Type B pancreatic cell (in vitro differentiated cells): Measurements from ENCODE around the gene PRKCB. TPM values are rescaled to one million over a fixed set of nuclear protein-coding genes. Genes with fewer than 3 reads are reported as not detected.
"Not testable (repeated sequence)": the region's sequence is repeated elsewhere in the genome, so short reads cannot be mapped to it uniquely, and the experiment has no call there.

Experiments used
- DNase-seq: peaks from one replicate; pipeline ENCODE4 v3.0.0; 2021; ENCODE audit warnings: mixed read lengths; ENCODE audit not compliant: unreplicated experiment; ENCODE audit errors: extremely low spot score
- H3K27ac Mint-ChIP-seq: 2 replicates; pipeline ENCODE4 v1.8.0; 2021; ENCODE audit warnings: mild to moderate bottlenecking, mixed read lengths
- H3K27me3 Mint-ChIP-seq: 2 replicates; pipeline ENCODE4 v1.8.0; 2021; ENCODE audit warnings: mixed read lengths
- H3K36me3 Mint-ChIP-seq: 2 replicates; pipeline ENCODE4 v1.8.0; 2021; ENCODE audit warnings: mixed read lengths
- H3K4me1 Mint-ChIP-seq: one replicate; pipeline ENCODE4 v1.8.0; 2021; ENCODE audit warnings: mixed read lengths; ENCODE audit not compliant: unreplicated experiment
- H3K4me3 Mint-ChIP-seq: 2 replicates; pipeline ENCODE4 v1.8.0; 2021; ENCODE audit warnings: mild to moderate bottlenecking, mixed read lengths
- H3K9me3 Mint-ChIP-seq: 2 replicates; pipeline ENCODE4 v1.8.0; 2021; ENCODE audit warnings: mixed read lengths
- total RNA-seq: library from RNA; stranded (reverse); gene quantifications from 2 replicates; pipeline ENCODE4 v1.2.1, GENCODE V29; 2021; ENCODE audit warnings: low replicate concordance
- TF ChIP-seq, protein P1 (sequence below): fragments of 200-600 bp; sonication (generic); conservative IDR thresholded peaks from 2 replicates; pipeline ENCODE4 v1.5.0; 2021; ENCODE audit warnings: antibody characterized with exemption, mild to moderate bottlenecking

Gene PRKCB
- total RNA-seq, 1 donor from 2014 or later = 10.2 TPM

GRCh38 chr16:24018485-24018884 is 182.7 kb downstream of the PRKCB start:
- no peaks in the 10 kb centered on the region for H3K36me3 Mint-ChIP-seq
- TF ChIP-seq, protein P1, sequence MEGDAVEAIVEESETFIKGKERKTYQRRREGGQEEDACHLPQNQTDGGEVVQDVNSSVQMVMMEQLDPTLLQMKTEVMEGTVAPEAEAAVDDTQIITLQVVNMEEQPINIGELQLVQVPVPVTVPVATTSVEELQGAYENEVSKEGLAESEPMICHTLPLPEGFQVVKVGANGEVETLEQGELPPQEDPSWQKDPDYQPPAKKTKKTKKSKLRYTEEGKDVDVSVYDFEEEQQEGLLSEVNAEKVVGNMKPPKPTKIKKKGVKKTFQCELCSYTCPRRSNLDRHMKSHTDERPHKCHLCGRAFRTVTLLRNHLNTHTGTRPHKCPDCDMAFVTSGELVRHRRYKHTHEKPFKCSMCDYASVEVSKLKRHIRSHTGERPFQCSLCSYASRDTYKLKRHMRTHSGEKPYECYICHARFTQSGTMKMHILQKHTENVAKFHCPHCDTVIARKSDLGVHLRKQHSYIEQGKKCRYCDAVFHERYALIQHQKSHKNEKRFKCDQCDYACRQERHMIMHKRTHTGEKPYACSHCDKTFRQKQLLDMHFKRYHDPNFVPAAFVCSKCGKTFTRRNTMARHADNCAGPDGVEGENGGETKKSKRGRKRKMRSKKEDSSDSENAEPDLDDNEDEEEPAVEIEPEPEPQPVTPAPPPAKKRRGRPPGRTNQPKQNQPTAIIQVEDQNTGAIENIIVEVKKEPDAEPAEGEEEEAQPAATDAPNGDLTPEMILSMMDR = no peak
- H3K27ac Mint-ChIP-seq = no peak overlapping the region
- no peaks in the 10 kb centered on the region for H3K9me3 Mint-ChIP-seq
- H3K27me3 Mint-ChIP-seq = peaks cover 8% of the 10 kb centered on the region
- no peak for DNase-seq
- H3K4me1 Mint-ChIP-seq = no peaks in the 10 kb centered on the region
- no peak overlapping the region for H3K4me3 Mint-ChIP-seq

DNA sequence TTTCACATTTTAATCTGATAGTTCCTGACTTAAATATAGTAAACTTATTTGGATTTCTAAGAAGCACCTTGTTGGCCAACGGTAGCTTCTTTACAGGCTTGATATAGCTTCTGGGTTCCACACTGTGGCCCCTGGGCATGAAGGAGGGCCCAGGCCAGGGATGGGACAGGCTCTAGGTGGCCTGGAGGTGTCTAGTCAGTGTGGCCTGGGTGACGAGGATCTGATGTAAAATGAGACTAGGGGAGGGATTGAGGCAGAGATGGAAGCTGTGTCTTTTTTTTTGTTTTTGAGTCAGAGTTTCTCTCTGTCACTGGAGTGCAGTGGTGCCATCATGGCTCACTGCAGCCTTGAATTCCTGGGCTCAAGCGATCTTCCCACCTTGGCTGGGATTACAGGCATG is 187.0 kb downstream of the PRKCB start:
- Mint-ChIP-seq H3K36me3 (no peaks in the 10 kb centered on the region), H3K4me1 (no peaks in the 10 kb centered on the region), H3K4me3 (no peak overlapping the region), H3K9me3 (no peaks in the 10 kb centered on the region), H3K27me3 (peaks cover 29% of the 10 kb centered on the region), H3K27ac (no peak overlapping the region)
- TF ChIP-seq, protein P1 = no peak
- no peak for DNase-seq

DNA sequence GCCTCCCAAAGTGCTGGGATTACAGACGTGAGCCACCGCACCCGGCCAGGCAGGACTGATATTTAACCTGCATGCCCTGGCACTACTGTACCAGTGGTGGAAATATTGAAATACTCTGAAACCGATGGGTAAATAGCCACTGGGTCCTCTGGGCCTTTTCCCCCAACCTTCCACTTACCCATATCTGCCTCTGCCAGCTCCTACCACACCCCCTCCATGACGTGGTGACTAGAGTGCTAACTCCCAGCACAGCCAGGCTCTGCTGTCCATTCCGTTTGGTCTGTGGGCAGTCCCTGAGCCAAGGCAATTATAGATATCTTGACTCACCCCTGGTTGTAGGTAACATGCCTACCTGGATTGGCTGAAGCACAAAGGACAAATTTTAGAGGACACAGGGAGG is 187.8 kb downstream of the PRKCB start:
- Mint-ChIP-seq H3K4me3 (no peak overlapping the region), H3K36me3 (no peaks in the 10 kb centered on the region), H3K9me3 (no peaks in the 10 kb centered on the region), H3K27me3 (peaks cover 33% of the 10 kb centered on the region), H3K27ac (no peak overlapping the region), H3K4me1 (no peaks in the 10 kb centered on the region)
- DNase-seq = no peak
- TF ChIP-seq, protein P1 = no peak

GRCh38 chr16:24024971-24025370 is 189.2 kb downstream of the PRKCB start:
- H3K36me3 Mint-ChIP-seq = no peaks in the 10 kb centered on the region
- H3K27ac Mint-ChIP-seq = no peak overlapping the region
- TF ChIP-seq, protein P1 = no peak
- no peak for DNase-seq
- peaks cover 39% of the 10 kb centered on the region for H3K27me3 Mint-ChIP-seq
- H3K4me1 Mint-ChIP-seq = no peaks in the 10 kb centered on the region
- no peak overlapping the region for H3K4me3 Mint-ChIP-seq
- no peaks in the 10 kb centered on the region for H3K9me3 Mint-ChIP-seq

- TF ChIP-seq, protein P1 = no peak
Measured at GRCh38 chr16:24027466-24027865, 191.7 kb downstream of the PRKCB start.

DNA sequence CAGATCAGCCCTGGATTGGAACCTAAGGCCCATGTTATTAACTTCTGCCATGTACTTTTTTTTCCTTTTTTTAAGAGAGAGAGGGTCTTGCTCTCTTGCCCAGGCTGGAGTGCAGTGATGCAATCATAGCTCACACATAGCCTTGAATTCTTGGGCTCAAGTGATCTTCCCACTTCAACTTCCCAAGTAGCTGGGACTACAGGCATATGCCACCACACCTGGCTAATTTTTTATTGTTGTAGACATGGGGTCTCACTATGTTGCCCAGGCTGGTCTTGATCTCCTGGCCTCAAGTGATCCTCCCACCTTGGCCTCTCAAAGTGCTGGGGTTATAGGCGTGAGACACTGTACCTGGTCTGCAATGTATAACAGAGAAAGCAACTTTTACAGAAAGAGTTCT is 194.1 kb downstream of the PRKCB start:
- not testable (repeated sequence) for H3K4me1 Mint-ChIP-seq, H3K36me3 Mint-ChIP-seq, DNase-seq, H3K27ac Mint-ChIP-seq, H3K9me3 Mint-ChIP-seq, H3K4me3 Mint-ChIP-seq
- H3K27me3 Mint-ChIP-seq = peaks cover 33% of the 10 kb centered on the region

More at GRCh38 chr16:24027466-24027865, 191.7 kb downstream of the PRKCB start:
- Mint-ChIP-seq H3K27me3 (peaks cover 32% of the 10 kb centered on the region), H3K9me3 (no peaks in the 10 kb centered on the region), H3K4me1 (no peaks in the 10 kb centered on the region), H3K36me3 (no peaks in the 10 kb centered on the region), H3K27ac (no peak overlapping the region), H3K4me3 (no peak overlapping the region)
- DNase-seq = no peak
